H9 (cell line): ENCODE results near the gene FADS2. TPM values are rescaled to one million over a fixed set of nuclear protein-coding genes. Genes with fewer than 3 reads are reported as not detected.

Source experiments
- DNase-seq: peaks from one replicate; pipeline ENCODE4 v3.0.0-alpha.2; 2017
- H2AFZ ChIP-seq: one replicate; pipeline ENCODE4 v1.6.1; 2013; ENCODE audit warnings: mild to moderate bottlenecking, low read length, control low read depth, moderate library complexity
- H2AK5ac ChIP-seq: 2 replicates; pipeline ENCODE4 v1.6.1; 2013; ENCODE audit warnings: low read length, control low read depth, mixed read lengths; ENCODE audit not compliant: insufficient read length
- H2BK120ac ChIP-seq: one replicate; pipeline ENCODE4 v1.6.1; 2013; ENCODE audit warnings: low read depth, mild to moderate bottlenecking, low read length, control low read depth, inconsistent platforms; ENCODE audit not compliant: poor library complexity, severe bottlenecking
- H2BK12ac ChIP-seq: 2 replicates; pipeline ENCODE4 v1.6.1; 2013; ENCODE audit warnings: low read length, control low read depth, mixed read lengths, low read depth; ENCODE audit not compliant: insufficient read length
- H2BK15ac ChIP-seq: 2 replicates; pipeline ENCODE4 v1.6.1; 2013; ENCODE audit warnings: low read depth, low read length, control low read depth
- H2BK20ac ChIP-seq: one replicate; pipeline ENCODE4 v1.6.1; 2013; ENCODE audit warnings: low read depth, mild to moderate bottlenecking, low read length, control low read depth, inconsistent platforms; ENCODE audit not compliant: poor library complexity, severe bottlenecking
- H2BK5ac ChIP-seq: 2 replicates; pipeline ENCODE4 v1.6.1; 2013; ENCODE audit warnings: low read length, control low read depth, mixed read lengths; ENCODE audit not compliant: insufficient read length
- H3K14ac ChIP-seq: 2 replicates; pipeline ENCODE4 v1.6.1; 2013; ENCODE audit warnings: low read length, control low read depth; ENCODE audit not compliant: insufficient read depth
- H3K18ac ChIP-seq: 2 replicates; pipeline ENCODE4 v1.6.1; 2013; ENCODE audit warnings: low read depth, mild to moderate bottlenecking, mixed read lengths, low read length, control low read depth; ENCODE audit not compliant: insufficient read length
- H3K23ac ChIP-seq: 2 replicates; pipeline ENCODE4 v1.6.1; 2013; ENCODE audit warnings: low read length, control low read depth, mixed read lengths, low read depth; ENCODE audit not compliant: insufficient read length
- H3K23me2 ChIP-seq: 2 replicates; pipeline ENCODE4 v1.6.1; 2013; ENCODE audit warnings: low read depth, mild to moderate bottlenecking, mixed read lengths, low read length, control low read depth; ENCODE audit not compliant: insufficient read length, poor library complexity, severe bottlenecking
- H3K27ac ChIP-seq: 2 replicates; pipeline ENCODE4 v1.5.1; 2013; ENCODE audit warnings: low read length, control low read depth, mixed read lengths, low read depth; ENCODE audit not compliant: insufficient read length
- H3K27me3 ChIP-seq: 2 replicates; pipeline ENCODE4 v1.6.1; 2013; ENCODE audit warnings: low read length, control low read depth, inconsistent platforms; ENCODE audit not compliant: insufficient read depth
- H3K4ac ChIP-seq: 2 replicates; pipeline ENCODE4 v1.6.1; 2013; ENCODE audit warnings: low read depth, mild to moderate bottlenecking, control low read depth, inconsistent platforms, low read length, moderate library complexity
- H3K4me1 ChIP-seq: 2 replicates; pipeline ENCODE4 v1.6.1; 2013; ENCODE audit warnings: low read length, control low read depth, inconsistent platforms; ENCODE audit not compliant: insufficient read depth
- H3K4me2 ChIP-seq: 2 replicates; pipeline ENCODE4 v1.6.1; 2013; ENCODE audit warnings: low read length, control low read depth, mixed read lengths; ENCODE audit not compliant: insufficient read length, insufficient read depth
- H3K56ac ChIP-seq: 2 replicates; pipeline ENCODE4 v1.6.1; 2013; ENCODE audit warnings: low read depth, mild to moderate bottlenecking, mixed read lengths, low read length, control low read depth; ENCODE audit not compliant: insufficient read length
- H3K79me1 ChIP-seq: 2 replicates; pipeline ENCODE4 v1.6.1; 2013; ENCODE audit warnings: low read depth, mild to moderate bottlenecking, moderate library complexity, low read length, control low read depth, inconsistent platforms; ENCODE audit not compliant: insufficient read depth, poor library complexity, severe bottlenecking
- H3K79me2 ChIP-seq: 2 replicates; pipeline ENCODE4 v1.6.1; 2013; ENCODE audit warnings: low read length, control low read depth, inconsistent platforms; ENCODE audit not compliant: insufficient read depth
- H3K9ac ChIP-seq: 2 replicates; pipeline ENCODE4 v1.6.1; 2013; ENCODE audit warnings: low read length, control low read depth, mixed read lengths; ENCODE audit not compliant: insufficient read length; ENCODE audit errors: extremely low read depth
- H3K9me3 ChIP-seq: one replicate; pipeline ENCODE4 v1.6.1; 2013; ENCODE audit warnings: low read depth, low read length, inconsistent platforms; ENCODE audit not compliant: control insufficient read depth
- H3T11ph ChIP-seq: one replicate; pipeline ENCODE4 v1.6.1; 2013; ENCODE audit warnings: mild to moderate bottlenecking, low read length, control low read depth, inconsistent platforms
- H4K20me1 ChIP-seq: one replicate; pipeline ENCODE4 v1.6.1; 2013; ENCODE audit not compliant: control insufficient read depth, insufficient read length, insufficient read depth
- H4K5ac ChIP-seq: 2 replicates; pipeline ENCODE4 v1.6.1; 2013; ENCODE audit warnings: low read depth, mild to moderate bottlenecking, mixed read lengths, low read length, control low read depth; ENCODE audit not compliant: insufficient read length
- H4K8ac ChIP-seq: replicated peaks from 2 replicates; pipeline ENCODE4 v1.6.1; 2013; ENCODE audit warnings: low read length, control low read depth, mixed read lengths, low read depth; ENCODE audit not compliant: insufficient read length
- H4K91ac ChIP-seq: 2 replicates; pipeline ENCODE4 v1.6.1; 2013; ENCODE audit warnings: low read depth, mild to moderate bottlenecking, moderate library complexity, mixed read lengths, low read length, control low read depth; ENCODE audit not compliant: insufficient read length
- H3K27ac Mint-ChIP-seq, 3 experiments: 2 replicates in 2 of 3; 3 replicates in 1 of 3; pipeline ENCODE4 v1.8.0; 2020 to 2021; ENCODE audit warnings: mixed read lengths in 3 of 3, mild to moderate bottlenecking in 1 of 3, moderate library complexity in 1 of 3
- H3K27me3 Mint-ChIP-seq: 2 replicates; pipeline ENCODE4 v1.8.0; 2021; ENCODE audit warnings: low read depth, mild to moderate bottlenecking, moderate library complexity, mixed read lengths
- H3K36me3 Mint-ChIP-seq, 3 experiments: 2 replicates in 2 of 3; 3 replicates in 1 of 3; pipeline ENCODE4 v1.8.0; 2020 to 2021; ENCODE audit warnings: low read depth in 3 of 3, mixed read lengths in 3 of 3; ENCODE audit not compliant: insufficient read depth in 1 of 3
- H3K4me1 Mint-ChIP-seq, 2 experiments: 2 replicates each; pipeline ENCODE4 v1.8.0; 2020; ENCODE audit warnings: mixed read lengths in 2 of 2
- H3K4me3 Mint-ChIP-seq, 2 experiments: 2 replicates in 1 of 2; 3 replicates in 1 of 2; pipeline ENCODE4 v1.8.0; 2020 to 2021; ENCODE audit warnings: mild to moderate bottlenecking in 2 of 2, mixed read lengths in 2 of 2, moderate library complexity in 1 of 2
- H3K9me3 Mint-ChIP-seq, 2 experiments: 2 replicates in 1 of 2; 3 replicates in 1 of 2; pipeline ENCODE4 v1.8.0; 2020; ENCODE audit warnings: mild to moderate bottlenecking in 2 of 2, mixed read lengths in 2 of 2, moderate library complexity in 1 of 2
- WGBS: extraction: QIAGEN DNeasy Blood & Tissue Kit; methylation state at CpG from one replicate; pipeline ENCODE4 v1.1.7; 2013; ENCODE audit warnings: missing lambda C conversion rate, low lambda C conversion rate, mixed read lengths; ENCODE audit not compliant: insufficient read length; ENCODE audit errors: extremely low coverage; 5-methylcytosine and 5-hydroxymethylcytosine counted together
- total RNA-seq: library from RNA; stranded (reverse); gene quantifications from 2 replicates; pipeline ENCODE4 v1.2.1, GENCODE V29; 2021
- TF ChIP-seq, protein P1 (sequence below): fragments of 200-600 bp; sonication (generic); conservative IDR thresholded peaks from 3 replicates; pipeline ENCODE4 v1.8.0; 2021; ENCODE audit warnings: antibody characterized with exemption, mild to moderate bottlenecking

The FADS2 gene
- total RNA-seq, 1 experiment from 2014 or later = 322 TPM

DNA sequence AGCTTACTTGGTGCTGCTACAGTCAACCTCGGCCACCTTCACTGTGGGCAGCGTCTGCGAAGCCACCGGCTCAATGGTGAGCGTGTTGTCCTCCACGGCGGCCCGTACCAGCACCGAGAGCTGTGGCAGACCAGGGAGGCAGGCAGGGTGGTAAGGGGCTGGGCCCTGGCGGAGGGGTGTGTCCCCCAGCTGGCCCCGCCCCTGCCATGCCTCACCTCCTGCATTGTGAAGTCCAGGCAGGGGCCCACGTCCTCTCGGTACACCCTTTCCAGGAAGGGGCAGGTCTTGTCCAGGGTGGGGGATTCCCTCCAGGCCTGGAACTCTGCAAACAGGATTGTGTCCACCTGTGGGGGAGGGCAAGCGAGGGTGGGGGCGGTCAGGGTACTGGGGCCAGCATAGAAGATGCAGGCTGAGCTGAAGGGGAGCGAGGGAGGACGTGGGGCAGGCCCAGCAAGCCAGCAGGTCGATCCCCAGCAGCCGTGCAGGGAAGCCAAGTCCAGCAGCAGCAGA is 76.5 kb downstream of the FADS2 start:
- H3K23me2 ChIP-seq = no peaks in the 10 kb centered on the region
- Mint-ChIP-seq H3K27me3 (peaks cover 7% of the 10 kb centered on the region), H3K36me3 (no peaks in the 10 kb centered on the region), H3K4me1 (peaks cover 9 to 39% of the 10 kb centered on the region in 2 experiments), H3K27ac (no peak overlapping the region; a peak in 1 of 7 replicates), H3K4me3 (peak overlapping the region; percentile 21 to 44; a peak in 2 of 5 replicates), H3K9me3 (no peaks in the 10 kb centered on the region)
- no peak overlapping the region for H3K56ac ChIP-seq
- H4K20me1 ChIP-seq = no peaks in the 10 kb centered on the region
- H3K79me1 ChIP-seq = no peaks in the 10 kb centered on the region
- no peak overlapping the region for H2AFZ ChIP-seq
- no peak overlapping the region for H3K9ac ChIP-seq
- H3K4ac ChIP-seq = no peak overlapping the region
- DNase-seq = peak; percentile 86
- H2BK120ac ChIP-seq = no peak overlapping the region
- H4K8ac ChIP-seq = no peak overlapping the region
- WGBS = no CpG with 5 or more reads among the region's 19 CpGs
- H3T11ph ChIP-seq = no peak overlapping the region
- H3K18ac ChIP-seq = no peak overlapping the region
- no peak overlapping the region for H3K23ac ChIP-seq
- no peak overlapping the region for H2BK20ac ChIP-seq
- peak overlapping the region; percentile 7 for H3K4me2 ChIP-seq
- no peaks in the 10 kb centered on the region; the same call in 1 of the 2 replicates for H3K4me1 ChIP-seq
- no peak overlapping the region for H2BK12ac ChIP-seq
- H2BK15ac ChIP-seq = no peak overlapping the region
- no peak overlapping the region for H3K27ac ChIP-seq
- H3K9me3 ChIP-seq = no peaks in the 10 kb centered on the region
- TF ChIP-seq, protein P1, sequence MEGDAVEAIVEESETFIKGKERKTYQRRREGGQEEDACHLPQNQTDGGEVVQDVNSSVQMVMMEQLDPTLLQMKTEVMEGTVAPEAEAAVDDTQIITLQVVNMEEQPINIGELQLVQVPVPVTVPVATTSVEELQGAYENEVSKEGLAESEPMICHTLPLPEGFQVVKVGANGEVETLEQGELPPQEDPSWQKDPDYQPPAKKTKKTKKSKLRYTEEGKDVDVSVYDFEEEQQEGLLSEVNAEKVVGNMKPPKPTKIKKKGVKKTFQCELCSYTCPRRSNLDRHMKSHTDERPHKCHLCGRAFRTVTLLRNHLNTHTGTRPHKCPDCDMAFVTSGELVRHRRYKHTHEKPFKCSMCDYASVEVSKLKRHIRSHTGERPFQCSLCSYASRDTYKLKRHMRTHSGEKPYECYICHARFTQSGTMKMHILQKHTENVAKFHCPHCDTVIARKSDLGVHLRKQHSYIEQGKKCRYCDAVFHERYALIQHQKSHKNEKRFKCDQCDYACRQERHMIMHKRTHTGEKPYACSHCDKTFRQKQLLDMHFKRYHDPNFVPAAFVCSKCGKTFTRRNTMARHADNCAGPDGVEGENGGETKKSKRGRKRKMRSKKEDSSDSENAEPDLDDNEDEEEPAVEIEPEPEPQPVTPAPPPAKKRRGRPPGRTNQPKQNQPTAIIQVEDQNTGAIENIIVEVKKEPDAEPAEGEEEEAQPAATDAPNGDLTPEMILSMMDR = no peak
- no peak overlapping the region for H2AK5ac ChIP-seq
- H2BK5ac ChIP-seq = no peak overlapping the region
- H3K14ac ChIP-seq = no peak overlapping the region
- H4K91ac ChIP-seq = no peak overlapping the region
- H3K79me2 ChIP-seq = no peaks in the 10 kb centered on the region
- H3K27me3 ChIP-seq = no peaks in the 10 kb centered on the region
- H4K5ac ChIP-seq = no peak overlapping the region
